SK-MEL-5 (cell line): ENCODE data around the gene BEND5. TPM values are rescaled to one million over a fixed set of nuclear protein-coding genes. Genes with fewer than 3 reads are reported as not detected.

ENCODE experiments used
- DNase-seq: peaks from one replicate; pipeline ENCODE4 v3.0.0-alpha.2; 2016; ENCODE audit warnings: low read depth, low spot score
- in situ Hi-C: cut with HindIII; loops from 2 replicates; pipeline ENCODE4 v1.10.0; 2016; ENCODE audit warnings: low sequenced_read_pairs, high pct_unique_total_duplicates, low pct_unique_long_range_greater_than_20kb
- total RNA-seq: library from RNA; depleted of rRNA; stranded (reverse); fragments of >200 nt; shearing (Covaris generic); gene quantifications from 2 replicates; pipeline ENCODE4 v1.2.3, GENCODE V29; 2014

Gene BEND5
- total RNA-seq, 1 experiment from 2014 or later, result not detected

DNA sequence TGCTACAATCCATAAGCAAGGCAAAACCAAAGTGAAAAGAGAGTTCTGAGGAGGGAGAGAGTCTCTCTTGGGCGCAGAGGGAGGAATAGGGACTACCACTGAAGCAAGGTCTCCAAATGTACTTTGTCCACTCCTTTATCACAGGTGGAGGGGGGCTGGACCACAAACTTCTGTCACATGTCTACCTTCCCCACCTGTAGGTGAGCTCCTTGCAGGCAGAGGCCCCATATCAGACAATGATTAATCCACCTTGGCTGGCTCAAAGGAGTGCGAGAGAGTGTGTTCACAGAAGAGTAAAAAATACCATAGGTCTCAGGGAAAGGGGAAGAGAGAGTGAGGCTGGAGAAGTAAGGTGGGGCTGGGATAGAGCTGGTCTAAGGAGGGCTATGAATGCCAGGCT lies 4.5 kb downstream of the BEND5 start:
- in situ Hi-C loops, result no loop called here
- no peak for DNase-seq

DNA sequence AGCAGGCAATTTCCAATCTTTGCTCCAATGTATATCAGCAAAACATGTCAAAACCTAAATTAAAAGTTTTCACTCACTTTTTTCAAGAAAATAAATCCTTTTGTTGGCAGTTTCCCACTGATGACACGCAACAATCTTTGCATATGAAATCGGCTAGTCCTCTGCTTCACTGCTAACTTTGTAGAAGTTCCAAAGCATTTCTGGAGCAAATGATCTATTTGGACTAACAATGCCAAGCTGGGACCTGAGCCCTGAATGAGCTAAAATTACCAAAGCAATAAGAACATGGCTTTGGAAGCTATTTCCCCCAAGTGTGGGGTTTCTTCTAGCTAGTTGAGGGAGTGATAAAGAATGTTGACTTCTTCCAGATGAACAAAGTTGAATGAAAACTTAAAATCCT lies 5.1 kb downstream of the BEND5 start:
- no peak for DNase-seq
- in situ Hi-C loops, result no loop called here

DNA sequence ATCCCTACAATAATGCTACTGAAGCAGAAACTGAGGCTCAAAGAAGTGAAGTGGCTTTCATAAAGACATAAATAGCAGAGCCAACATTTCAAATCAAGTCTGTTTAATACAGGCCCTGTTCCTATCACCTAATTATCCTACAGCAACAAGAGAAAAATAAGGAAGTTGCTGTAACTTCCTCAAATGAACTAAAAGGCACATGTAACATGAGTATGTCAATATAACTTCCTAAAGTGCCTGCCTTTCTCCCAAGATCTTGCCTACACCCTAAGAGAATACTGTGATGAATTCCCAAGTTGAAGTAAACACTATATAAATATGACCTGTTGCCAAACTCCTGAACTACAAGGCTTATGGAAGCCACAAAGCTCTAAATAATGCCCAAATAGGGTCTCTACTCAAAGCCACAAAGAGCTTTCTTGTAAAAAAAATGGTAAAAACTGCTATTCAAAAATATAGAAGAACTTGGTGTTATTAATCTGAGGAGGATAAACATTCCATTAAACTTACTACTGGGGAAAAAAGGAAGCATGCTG lies 8.6 kb downstream of the BEND5 start:
- in situ Hi-C loops, result no loop called here
- DNase-seq, result no peak

DNA sequence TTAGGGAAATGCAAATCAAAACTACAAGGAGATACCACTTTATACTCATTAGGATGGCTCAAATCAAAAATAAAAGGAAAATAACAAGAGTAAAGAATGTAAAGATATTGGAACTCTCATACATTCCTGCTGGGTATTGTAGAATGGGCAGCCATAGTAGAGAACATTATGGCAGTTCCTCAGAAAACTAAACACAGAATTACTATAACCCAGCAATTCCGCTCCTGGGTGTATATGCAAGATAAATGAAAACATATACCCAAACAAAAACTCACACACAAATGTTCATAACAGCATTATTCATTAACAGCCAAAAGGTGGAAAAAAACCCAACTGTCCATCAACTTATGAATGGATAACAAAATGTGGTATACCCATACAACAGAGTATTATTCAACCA lies 11.4 kb downstream of the BEND5 start:
- no peak for DNase-seq
- in situ Hi-C loops, result no loop called here

DNA sequence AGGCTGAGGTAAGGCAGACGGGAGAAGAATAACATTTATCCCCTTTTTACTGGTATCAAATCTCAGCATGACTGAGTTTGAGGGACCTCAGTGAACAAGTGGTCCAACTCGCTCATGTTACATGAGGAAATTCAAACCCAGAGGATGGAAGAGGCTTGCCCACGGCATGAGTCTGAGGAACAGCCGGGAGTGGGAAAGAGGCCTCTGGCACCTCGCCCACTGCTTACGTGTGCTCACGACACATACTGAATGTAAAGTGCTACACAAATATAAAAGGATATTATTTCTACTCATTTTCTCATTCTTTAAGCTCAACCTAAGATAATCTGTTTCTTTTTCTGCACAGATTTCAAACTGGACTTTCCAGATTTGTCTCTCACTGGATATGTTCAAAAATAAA lies 14.7 kb downstream of the BEND5 start:
- in situ Hi-C loops, result no loop called here
- no peak for DNase-seq

DNA sequence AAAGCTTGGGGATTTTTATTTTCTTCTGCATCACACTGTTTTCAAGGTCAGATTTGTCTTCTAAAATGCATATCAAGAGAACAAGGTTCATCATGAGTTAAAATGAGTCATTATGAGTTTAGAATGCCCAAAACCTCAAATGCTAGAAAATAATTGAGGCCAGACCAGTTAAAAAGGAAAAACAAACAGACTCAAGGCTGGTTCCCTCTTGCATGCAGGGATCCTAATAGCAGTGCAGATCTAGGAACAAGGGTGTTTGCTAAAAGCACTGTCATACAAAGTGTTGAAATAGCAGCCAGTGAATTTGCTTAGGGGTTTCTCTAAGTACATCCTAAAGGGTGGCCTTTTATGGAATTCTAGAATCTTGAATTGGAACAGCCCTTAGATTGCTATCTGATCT lies 15.3 kb downstream of the BEND5 start:
- in situ Hi-C loops, result no loop called here
- DNase-seq, result no peak

DNA sequence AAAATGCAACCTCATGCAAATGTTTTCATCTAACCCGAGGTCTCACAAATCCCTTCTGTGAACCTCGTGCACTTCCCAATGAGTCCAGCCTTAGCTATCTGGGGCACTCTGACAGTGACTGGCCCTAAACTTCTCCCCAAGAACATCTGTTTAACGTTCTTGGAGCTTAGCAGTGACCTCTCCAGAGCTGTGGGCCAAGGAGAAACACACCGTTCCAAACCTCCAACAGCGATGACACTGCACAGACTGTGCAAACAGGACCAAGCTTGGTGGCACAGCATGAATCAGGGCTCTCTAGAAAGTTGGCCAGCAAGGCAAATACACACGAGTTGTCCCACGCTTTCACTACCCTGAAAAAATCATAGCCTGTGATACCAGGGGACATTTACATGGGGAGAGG lies 15.8 kb downstream of the BEND5 start:
- no peak for DNase-seq
- in situ Hi-C loops, result no loop called here

DNA sequence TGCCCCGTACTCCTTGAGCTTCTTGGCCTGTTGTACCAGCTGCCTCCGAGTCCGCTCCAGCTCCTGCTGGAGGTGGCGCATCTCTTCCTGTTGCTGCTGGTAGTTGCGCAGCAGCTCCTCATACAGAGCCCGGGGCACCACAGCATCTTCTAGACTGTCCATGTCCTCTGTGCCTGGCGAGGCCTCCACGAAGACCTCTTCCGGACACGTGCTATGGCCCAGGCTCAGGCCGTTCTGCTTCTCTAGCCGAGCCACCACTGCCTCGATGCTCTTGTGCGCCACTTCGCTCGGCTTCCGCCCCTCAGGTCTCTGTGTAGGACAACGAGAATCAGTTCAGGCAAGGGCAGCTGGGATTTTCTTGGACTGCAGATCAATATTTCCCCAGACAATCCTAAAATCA lies 17.7 kb downstream of the BEND5 start:
- DNase-seq, result no peak
- in situ Hi-C loops, result no loop called here

DNA sequence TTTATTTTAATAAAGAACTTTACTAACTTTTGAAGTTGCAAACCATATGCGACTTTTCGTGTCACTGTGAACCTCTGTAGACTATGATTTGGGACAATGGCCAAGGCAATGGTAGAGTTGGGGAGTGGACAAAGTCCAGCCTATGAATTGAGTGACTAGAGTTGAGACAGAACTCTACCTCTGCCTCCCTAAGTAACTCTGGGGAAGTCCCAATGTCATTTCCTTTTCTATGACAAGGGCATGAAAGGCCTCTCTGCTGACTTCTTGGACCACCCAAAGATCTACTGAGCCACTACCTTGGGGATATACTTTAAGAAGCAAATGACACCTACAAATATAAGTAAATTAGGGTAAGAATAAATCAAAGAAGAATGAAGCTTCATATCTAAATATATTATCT lies 19.3 kb downstream of the BEND5 start:
- DNase-seq, result no peak
- in situ Hi-C loops, result no loop called here

DNA sequence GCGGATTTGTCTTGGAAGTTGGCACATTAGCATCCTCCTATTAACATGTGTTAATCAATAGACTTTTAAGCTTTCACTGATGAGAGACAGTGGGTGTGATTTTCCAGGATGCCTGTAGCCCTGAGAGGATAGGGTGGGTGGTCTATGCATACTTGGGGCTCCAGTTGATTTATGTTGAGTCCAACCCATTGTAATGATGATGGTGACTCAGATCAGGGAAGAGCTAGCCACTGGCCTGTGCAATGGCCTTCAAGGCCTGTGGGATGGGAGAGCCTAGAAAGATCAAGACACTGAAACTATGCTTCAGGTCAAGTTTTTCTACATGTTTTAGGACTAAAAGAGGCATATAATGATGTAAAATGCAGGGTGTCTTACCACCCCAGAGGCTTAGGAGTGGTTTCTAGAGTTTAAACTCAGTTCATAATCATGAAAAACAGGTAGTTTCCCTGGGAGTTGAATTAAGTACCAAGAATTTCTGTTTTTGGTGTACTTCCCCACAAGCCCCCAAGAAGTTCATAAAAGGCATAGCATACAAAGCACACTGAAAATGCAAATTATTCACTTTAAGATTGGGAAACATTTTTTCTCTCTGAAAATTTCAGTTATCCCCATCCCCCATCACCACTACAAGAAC lies 19.9 kb downstream of the BEND5 start:
- in situ Hi-C loops, result no loop called here
- no peak for DNase-seq

DNA sequence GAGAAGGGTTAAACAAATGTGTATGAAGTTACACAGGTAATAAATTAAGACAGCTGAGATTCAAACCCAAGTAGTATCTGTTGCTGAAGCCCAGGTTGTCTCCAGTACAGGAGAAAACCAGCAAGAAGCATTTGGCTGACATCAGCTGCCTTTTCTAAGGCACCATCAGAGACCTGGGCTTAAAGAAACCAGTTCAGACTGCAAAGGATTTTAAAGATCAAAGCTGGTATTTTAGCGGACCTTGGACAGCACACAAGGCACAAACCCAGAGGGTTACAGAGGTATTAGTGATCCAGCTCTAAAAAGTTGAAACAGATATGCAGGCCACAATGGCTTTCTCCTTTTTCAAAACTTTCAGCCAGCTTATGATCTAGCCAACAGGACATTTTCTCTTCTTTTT lies 23.4 kb downstream of the BEND5 start:
- in situ Hi-C loops, result no loop called here
- DNase-seq, result no peak

DNA sequence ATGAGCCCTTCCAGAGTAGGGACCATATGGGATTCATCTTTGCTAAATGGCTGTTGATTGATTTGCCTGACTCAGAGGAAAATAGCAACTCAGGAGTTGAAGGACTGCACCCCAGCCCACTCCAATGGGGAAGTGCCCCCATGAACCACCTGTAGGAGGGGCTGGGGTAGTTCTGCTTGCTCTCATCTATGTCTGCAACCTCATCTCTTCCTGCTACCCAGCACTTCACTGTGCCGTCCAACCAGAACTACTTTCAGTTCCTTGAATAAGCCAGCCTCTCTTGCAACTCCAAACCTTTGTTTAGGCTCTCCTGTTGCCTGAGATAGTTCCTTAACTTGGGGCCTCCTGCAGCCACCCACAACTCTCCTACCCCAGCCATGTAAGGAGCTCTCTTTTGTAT lies 26.6 kb downstream of the BEND5 start:
- in situ Hi-C loops, result no loop called here
- DNase-seq, result no peak

DNA sequence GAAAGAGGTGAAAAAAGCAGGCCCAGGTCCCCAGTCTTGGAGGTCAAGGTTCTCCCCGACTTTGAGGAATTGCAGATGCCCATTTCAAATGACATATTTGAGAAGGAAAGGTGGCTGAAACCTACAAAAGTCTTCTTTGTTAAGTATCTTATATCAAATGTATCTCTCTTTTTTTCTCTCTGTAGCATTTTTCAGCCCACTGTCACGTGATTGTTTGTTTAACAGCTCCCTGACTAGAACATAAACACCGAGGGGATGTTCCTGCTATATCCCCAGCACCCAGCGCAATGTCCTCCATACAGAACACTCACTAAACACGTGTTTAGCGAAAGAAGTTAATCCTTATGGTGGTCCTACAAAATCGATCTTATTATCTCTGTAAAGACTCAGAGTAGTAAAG lies 27.6 kb downstream of the BEND5 start:
- DNase-seq, result no peak
- in situ Hi-C loops, result no loop called here

DNA sequence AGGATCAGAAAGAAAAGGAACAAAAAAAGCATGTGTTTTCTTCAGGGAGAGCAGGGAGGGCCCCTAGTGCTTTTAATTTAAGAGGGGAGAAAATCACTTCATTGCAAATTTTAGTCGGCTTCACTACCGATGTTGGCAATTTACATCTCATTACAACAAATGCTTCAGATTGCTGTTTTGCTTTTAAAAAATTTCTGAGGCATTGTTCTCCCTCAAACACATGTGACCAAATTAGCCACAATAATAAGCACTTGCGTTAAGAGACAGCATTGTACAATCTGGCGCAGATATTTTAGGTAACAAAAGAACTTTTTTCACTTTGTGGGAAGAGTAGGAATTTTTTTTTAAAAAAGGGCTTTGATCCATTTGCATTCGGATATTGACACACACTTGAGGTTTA lies 29.8 kb downstream of the BEND5 start:
- no peak for DNase-seq
- in situ Hi-C loops, result no loop called here

DNA sequence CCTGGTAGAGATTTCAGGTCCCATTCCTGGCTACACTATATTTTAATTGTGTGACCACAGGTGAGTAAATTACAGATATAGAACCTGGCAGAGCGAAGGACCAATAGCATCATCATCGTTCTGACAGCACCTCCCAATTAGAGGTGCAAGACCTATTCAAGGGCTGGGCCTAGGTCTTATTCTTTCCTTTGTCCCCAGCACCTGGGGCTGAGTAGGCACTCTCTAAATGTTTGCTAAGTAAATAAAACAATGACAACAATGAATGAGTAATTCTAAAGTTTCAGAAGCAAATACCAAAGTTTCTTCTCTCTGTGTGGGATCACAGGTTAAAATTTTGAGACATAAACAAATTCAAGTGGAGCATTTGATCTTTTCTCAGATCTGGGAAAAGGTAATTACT lies 32.7 kb downstream of the BEND5 start:
- no peak for DNase-seq
- in situ Hi-C loops, result no loop called here

DNA sequence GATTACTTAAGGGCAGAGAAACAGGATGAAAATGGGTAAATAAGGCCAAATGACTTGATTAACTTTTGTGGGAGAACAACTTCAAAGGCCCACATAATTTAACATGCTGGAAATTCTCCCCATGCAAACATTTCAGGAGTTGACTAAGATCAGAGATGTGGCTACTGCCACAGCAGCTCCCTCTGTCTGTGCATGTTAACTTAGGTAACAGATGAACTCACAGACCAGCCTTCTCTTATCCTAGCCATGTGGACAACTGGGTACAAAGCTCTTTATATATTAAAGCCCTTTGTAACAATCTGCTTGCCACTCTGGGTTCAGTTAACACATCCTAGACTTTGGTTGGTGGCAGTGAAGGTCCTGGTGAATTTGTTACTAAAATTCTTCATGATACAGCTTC lies 33.2 kb downstream of the BEND5 start:
- in situ Hi-C loops, result no loop called here

DNA sequence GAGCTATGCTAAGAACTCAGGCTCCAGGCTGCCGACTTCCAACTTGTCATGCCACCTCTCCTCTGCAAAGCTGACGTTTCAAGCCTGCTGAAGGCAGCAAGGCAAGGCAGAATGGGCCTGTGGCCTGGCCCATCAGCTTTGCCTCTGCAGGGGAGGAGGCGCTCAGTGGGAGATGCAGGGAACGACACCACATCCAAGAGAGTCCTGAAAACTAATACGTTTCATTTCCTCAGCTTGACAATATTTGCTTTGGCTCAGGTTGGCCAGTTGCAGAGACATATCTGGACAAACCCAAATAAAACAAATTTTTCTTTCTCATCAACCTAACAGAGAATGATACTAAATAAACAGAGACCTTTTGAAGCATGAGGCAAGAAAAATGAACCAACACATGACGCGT lies 35.3 kb downstream of the BEND5 start:
- no peak for DNase-seq
- in situ Hi-C loops, result no loop called here

More for the DNA sequence above, 33.2 kb downstream of the BEND5 start:
- no peak for DNase-seq

DNA sequence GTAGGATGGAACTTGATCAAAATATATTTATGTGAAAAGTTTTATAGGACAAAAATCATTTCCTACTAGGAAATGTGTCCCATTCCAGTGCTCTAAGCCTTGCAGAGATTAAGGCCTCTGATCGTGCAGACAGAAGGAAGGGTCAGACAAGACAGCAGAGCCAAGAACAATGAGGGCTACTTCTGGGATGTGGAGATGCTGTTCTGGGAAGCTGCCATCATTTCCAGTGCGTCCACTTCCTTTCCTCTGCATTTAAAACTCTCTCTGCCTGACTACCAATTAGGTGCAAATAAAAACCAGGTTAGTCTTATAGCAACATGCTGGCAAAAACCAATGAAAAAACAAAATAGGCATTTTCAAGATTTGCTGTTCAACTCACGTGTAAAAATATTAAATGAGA lies 36.1 kb downstream of the BEND5 start:
- in situ Hi-C loops, result no loop called here
- no peak for DNase-seq

DNA sequence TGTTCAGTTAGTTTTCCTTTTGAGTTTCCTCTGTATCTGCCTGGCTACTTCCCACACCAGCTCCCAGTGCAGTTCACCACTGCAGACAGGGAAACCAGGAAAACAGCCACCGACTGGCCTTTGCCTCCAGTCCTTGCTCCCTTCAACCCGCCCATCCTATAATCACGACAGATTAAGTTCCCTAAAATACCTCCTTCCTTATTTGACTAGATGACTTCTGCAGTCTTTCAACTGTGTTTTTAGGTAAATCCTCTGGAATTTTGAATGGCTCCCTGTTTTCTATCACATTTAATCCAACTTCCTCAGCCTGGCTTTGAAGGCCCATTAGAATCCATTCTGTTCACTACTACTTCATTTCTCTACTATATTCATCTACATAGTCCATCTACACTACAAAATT lies 37.6 kb downstream of the BEND5 start:
- in situ Hi-C loops, result no loop called here
- no peak for DNase-seq

DNA sequence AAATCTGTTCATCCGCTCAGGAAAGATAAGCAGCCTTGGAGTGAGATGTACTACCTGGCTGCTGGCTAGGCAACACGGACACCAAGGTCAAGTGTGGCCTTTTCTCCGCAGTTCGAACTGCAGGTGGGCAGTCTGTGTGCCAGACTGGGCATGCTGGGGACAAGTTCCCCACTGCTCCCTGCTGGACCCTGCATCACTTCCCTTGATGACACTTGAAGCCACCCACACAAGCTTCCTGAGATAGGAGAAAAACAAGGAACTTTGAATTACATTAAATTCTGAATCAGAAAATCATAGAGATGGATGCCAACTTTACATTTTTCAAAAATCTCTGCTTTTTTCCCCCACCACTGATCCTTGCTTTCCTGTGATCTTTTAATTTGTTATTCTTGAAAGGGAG lies 38.3 kb downstream of the BEND5 start:
- in situ Hi-C loops, result no loop called here
- no peak for DNase-seq
